Measurements from ENCODE around the gene RBM33. TPM values are rescaled to one million over a fixed set of nuclear protein-coding genes. Genes with fewer than 3 reads are reported as not detected.
"Not testable (repeated sequence)": the region's sequence is repeated elsewhere in the genome, so short reads cannot be mapped to it uniquely, and the experiment has no call there.

RBM33 gene
- total RNA-seq, 1 donor: 21.9 TPM

GRCh38 chr7:155816192-155816508 is 171.7 kb downstream of the RBM33 start:
- TF ChIP-seq, protein P1, sequence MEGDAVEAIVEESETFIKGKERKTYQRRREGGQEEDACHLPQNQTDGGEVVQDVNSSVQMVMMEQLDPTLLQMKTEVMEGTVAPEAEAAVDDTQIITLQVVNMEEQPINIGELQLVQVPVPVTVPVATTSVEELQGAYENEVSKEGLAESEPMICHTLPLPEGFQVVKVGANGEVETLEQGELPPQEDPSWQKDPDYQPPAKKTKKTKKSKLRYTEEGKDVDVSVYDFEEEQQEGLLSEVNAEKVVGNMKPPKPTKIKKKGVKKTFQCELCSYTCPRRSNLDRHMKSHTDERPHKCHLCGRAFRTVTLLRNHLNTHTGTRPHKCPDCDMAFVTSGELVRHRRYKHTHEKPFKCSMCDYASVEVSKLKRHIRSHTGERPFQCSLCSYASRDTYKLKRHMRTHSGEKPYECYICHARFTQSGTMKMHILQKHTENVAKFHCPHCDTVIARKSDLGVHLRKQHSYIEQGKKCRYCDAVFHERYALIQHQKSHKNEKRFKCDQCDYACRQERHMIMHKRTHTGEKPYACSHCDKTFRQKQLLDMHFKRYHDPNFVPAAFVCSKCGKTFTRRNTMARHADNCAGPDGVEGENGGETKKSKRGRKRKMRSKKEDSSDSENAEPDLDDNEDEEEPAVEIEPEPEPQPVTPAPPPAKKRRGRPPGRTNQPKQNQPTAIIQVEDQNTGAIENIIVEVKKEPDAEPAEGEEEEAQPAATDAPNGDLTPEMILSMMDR (IDR thresholded peaks at IDR 0.05; ENCODE audit: insufficient read depth, low read length): no peak
- no peak overlapping the region for H3K4me3 ChIP-seq (ENCODE audit: low read depth, low read length)
- no peak for DNase-seq (ENCODE audit: low read depth)

DNA sequence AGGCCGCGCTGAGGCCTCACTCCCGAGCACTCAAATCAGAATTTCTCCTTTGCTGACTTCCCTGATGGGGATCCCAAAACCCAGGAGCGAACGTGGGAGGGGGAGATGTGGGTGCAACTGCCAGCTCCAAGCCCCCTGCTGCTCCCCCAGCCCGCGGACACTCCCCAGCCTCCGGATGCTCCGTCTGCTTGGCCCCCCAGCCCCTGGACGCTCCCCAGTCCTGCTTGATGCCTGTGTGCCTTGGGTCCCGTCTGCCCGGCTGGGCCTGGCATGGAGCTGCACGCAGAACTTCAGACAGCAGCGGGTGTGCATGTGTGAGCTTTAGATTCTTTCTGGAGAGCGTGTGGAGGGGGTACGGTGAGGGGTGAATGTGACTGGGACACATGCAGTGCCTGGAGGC is 172.5 kb downstream of the RBM33 start:
- no peak overlapping the region for H3K4me3 ChIP-seq (ENCODE audit: low read depth, low read length)
- no peak for DNase-seq (ENCODE audit: low read depth)
- TF ChIP-seq, protein P1 (IDR thresholded peaks at IDR 0.05; ENCODE audit: insufficient read depth, low read length): no peak

GRCh38 chr7:155817515-155817914 is 173.1 kb downstream of the RBM33 start:
- H3K4me3 ChIP-seq (ENCODE audit: low read depth, low read length); DNase-seq (ENCODE audit: low read depth): not testable (repeated sequence)

- H3K4me3 ChIP-seq (ENCODE audit: low read depth, low read length): no peak overlapping the region
- no peak for DNase-seq (ENCODE audit: low read depth)
- TF ChIP-seq, protein P1 (IDR thresholded peaks at IDR 0.05; ENCODE audit: insufficient read depth, low read length): no peak
These were observed 173.8 kb downstream of the RBM33 start for GRCh38 chr7:155818154-155818819.

GRCh38 chr7:155818820-155819168 is 174.3 kb downstream of the RBM33 start:
- no peak for DNase-seq (ENCODE audit: low read depth)
- TF ChIP-seq, protein P1 (IDR thresholded peaks at IDR 0.05; ENCODE audit: insufficient read depth, low read length): no peak

GRCh38 chr7:155819186-155819585 is 174.7 kb downstream of the RBM33 start:
- TF ChIP-seq, protein P1 (IDR thresholded peaks at IDR 0.05; ENCODE audit: insufficient read depth, low read length): no peak
- no peak overlapping the region for H3K4me3 ChIP-seq (ENCODE audit: low read depth, low read length)
- DNase-seq (ENCODE audit: low read depth): no peak

More at GRCh38 chr7:155818820-155819168, 174.3 kb downstream of the RBM33 start:
- H3K4me3 ChIP-seq (ENCODE audit: low read depth, low read length): no peak overlapping the region

GRCh38 chr7:155820246-155820645 is 175.8 kb downstream of the RBM33 start:
- TF ChIP-seq, protein P1 (IDR thresholded peaks at IDR 0.05; ENCODE audit: insufficient read depth, low read length): no peak
- no peak for DNase-seq (ENCODE audit: low read depth)
- no peak overlapping the region for H3K4me3 ChIP-seq (ENCODE audit: low read depth, low read length)

All from fibroblast of the aortic adventitia (primary cell).